OCI-LY7 (cell line): Measurements from ENCODE around the gene PKDCC.

ENCODE experiments used
- EZH2phosphoT487 ChIP-seq: fragments of 200-600 bp; sonication (generic); IDR thresholded peaks from 2 replicates; pipeline ENCODE4 v1.6.1; 2018; ENCODE audit warnings: low read depth, borderline replicate concordance, mild to moderate bottlenecking, mixed run types, antibody characterized with exemption, low read length, moderate library complexity, mixed read lengths
- TF ChIP-seq, protein P1 (sequence below): fragments of 200-600 bp; sonication (generic); conservative IDR thresholded peaks from 2 replicates; pipeline ENCODE4 v1.5.1; 2014; ENCODE audit warnings: mild to moderate bottlenecking, antibody characterized with exemption, low read length, moderate library complexity, mixed read lengths

DNA sequence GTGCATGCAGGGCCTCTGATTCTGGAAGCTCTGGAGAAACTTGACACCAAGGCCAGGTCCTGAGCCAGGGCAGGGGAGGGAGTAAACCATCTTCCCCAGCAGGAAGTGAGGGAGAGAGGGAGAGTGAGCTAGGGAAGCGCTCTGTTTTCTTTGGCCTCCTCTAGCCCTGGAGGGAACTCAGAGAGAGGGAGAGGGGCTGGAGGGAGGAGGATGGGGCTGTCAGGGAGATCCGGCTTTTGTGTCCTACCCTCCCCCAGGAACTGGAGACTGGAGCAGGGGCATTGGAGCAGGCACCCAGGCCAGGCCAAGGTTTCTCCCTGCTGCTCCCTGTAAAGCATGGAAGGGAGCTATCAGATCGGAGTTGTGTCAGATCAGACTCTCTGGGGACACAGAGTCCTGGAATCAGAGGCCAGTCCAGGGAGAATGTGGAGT lies 22.7 kb upstream of the PKDCC start:
- TF ChIP-seq, protein P1, sequence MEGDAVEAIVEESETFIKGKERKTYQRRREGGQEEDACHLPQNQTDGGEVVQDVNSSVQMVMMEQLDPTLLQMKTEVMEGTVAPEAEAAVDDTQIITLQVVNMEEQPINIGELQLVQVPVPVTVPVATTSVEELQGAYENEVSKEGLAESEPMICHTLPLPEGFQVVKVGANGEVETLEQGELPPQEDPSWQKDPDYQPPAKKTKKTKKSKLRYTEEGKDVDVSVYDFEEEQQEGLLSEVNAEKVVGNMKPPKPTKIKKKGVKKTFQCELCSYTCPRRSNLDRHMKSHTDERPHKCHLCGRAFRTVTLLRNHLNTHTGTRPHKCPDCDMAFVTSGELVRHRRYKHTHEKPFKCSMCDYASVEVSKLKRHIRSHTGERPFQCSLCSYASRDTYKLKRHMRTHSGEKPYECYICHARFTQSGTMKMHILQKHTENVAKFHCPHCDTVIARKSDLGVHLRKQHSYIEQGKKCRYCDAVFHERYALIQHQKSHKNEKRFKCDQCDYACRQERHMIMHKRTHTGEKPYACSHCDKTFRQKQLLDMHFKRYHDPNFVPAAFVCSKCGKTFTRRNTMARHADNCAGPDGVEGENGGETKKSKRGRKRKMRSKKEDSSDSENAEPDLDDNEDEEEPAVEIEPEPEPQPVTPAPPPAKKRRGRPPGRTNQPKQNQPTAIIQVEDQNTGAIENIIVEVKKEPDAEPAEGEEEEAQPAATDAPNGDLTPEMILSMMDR = no peak
- TF ChIP-seq EZH2phosphoT487 = no peak
